AG09309 (cell line): ENCODE data around the gene EMC1.
"Not testable (repeated sequence)": the region's sequence is repeated elsewhere in the genome, so short reads cannot be mapped to it uniquely, and the experiment has no call there.

Source experiments
- DNase-seq: peaks from one replicate; pipeline ENCODE4 v3.0.0-alpha.2; 2010; ENCODE audit warnings: low read depth
- H3K4me3 ChIP-seq: 2 replicates; pipeline ENCODE4 v1.5.1; 2011; ENCODE audit warnings: mild to moderate bottlenecking, low read depth, low read length, moderate library complexity; ENCODE audit not compliant: control insufficient read depth
- TF ChIP-seq, protein P1 (sequence below): IDR thresholded peaks from 2 replicates; pipeline ENCODE4 v1.5.1; 2011; ENCODE audit warnings: mild to moderate bottlenecking, low read depth, low read length, inconsistent platforms; ENCODE audit not compliant: insufficient read depth, control insufficient read depth; ENCODE audit errors: missing control alignments

EMC1 gene

GRCh38 chr1:19268445-19268844, 17.1 kb upstream of the EMC1 start:
- no peak for DNase-seq
- no peak overlapping the region for H3K4me3 ChIP-seq
- TF ChIP-seq, protein P1, sequence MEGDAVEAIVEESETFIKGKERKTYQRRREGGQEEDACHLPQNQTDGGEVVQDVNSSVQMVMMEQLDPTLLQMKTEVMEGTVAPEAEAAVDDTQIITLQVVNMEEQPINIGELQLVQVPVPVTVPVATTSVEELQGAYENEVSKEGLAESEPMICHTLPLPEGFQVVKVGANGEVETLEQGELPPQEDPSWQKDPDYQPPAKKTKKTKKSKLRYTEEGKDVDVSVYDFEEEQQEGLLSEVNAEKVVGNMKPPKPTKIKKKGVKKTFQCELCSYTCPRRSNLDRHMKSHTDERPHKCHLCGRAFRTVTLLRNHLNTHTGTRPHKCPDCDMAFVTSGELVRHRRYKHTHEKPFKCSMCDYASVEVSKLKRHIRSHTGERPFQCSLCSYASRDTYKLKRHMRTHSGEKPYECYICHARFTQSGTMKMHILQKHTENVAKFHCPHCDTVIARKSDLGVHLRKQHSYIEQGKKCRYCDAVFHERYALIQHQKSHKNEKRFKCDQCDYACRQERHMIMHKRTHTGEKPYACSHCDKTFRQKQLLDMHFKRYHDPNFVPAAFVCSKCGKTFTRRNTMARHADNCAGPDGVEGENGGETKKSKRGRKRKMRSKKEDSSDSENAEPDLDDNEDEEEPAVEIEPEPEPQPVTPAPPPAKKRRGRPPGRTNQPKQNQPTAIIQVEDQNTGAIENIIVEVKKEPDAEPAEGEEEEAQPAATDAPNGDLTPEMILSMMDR, result no peak

GRCh38 chr1:19262744-19263143, 11.4 kb upstream of the EMC1 start:
- no peak overlapping the region for H3K4me3 ChIP-seq
- TF ChIP-seq, protein P1, result no peak
- no peak for DNase-seq

DNA sequence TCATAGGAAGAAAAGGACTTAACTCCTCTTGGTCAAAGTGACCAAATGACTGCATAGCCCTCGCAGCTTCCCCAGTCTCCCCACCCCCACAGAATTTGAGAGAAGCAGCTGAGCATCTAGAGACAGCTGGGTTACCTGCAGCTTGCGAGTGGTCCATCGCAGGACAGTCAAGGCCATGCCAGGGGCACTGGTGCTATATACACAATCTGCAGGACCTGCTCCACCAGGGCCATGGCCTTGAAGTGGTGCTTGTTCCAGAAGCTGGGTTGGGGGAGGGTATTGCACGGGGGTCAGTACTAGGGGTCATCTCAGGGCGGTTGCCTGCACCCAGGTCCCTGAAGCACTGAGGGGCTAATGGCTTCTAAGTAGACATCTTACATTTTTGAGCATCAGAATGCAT, 10.7 kb upstream of the EMC1 start:
- no peak for DNase-seq
- no peak overlapping the region for H3K4me3 ChIP-seq
- TF ChIP-seq, protein P1, result no peak

- H3K4me3 ChIP-seq, result no peak overlapping the region
- TF ChIP-seq, protein P1, result no peak
- peak; percentile 87 for DNase-seq
These were observed 9.2 kb upstream of the EMC1 start for GRCh38 chr1:19260211-19261138.

GRCh38 chr1:19258353-19258752, 7.0 kb upstream of the EMC1 start:
- no peak for DNase-seq
- no peak overlapping the region for H3K4me3 ChIP-seq
- TF ChIP-seq, protein P1, result no peak

- TF ChIP-seq, protein P1, result no peak
- no peak for DNase-seq
- no peak overlapping the region for H3K4me3 ChIP-seq
These were observed 6.0 kb upstream of the EMC1 start for GRCh38 chr1:19257178-19257914.

DNA sequence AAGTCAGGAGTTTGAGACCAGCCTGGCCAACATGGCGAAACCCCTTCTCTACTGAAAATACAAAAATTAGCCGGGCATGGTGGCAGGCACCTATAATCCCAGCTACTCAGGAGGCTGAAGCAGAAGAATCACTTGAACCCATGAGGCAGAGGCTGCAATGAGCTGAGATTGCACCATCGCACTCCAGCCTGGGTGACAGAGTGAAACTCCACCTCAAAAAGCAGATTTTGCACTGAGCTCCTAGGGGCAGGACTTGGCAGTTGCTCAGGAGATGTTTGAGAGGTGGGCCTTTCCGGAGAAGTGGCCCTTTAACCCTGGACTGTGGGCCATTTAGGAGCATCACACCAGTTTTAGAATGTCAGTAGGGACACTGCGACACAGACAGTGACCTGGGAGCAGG, 5.0 kb upstream of the EMC1 start:
- not testable (repeated sequence) for H3K4me3 ChIP-seq, DNase-seq
